ENCODE measurements around the gene BORCS6. TPM values are rescaled to one million over a fixed set of nuclear protein-coding genes. Genes with fewer than 3 reads are reported as not detected.

BORCS6 gene
- total and polyA plus RNA-seq, 2 of the 13 experiments (the other 11 are each of a cell fraction or from before 2014, with no cell fraction given) = 2.0 to 5.1 TPM

DNA sequence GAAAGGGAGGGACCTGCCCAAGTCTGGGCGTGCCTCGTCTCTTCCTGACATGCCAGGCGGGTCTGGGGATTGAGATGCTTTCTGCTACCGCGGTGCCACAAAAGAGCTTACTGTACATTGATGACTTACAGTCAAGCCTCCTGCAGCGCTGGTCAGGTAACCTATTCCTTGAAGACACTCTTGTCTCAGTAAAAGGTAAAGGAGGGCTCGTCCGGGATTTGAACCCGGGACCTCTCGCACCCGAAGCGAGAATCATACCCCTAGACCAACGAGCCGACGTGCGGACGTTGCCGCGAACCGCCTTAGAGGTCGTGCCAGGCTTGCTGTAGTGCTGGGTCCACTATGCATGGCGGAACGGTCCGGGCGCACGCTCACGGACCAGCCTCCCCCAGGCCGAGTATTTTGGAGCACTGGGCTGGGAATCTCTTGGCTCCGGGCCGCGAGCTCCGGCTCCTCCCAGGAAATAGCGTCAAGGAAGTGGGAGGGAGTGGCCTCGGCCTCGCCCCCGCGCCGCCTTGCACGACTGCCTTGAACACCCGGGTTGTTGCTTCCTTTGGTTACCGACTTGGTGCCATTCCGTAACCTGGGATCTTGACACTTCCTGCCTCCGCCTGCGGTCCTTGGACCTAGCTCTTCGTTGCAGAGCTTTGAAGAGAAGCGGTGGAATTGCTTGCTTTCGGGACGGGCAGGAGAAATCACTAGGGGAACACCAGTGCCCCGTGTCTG is 32.8 kb upstream of the BORCS6 start (continued):
- TF ChIP-seq TERF1 (CRISPR knock-in tag; IDR thresholded peaks at IDR 0.05) = no peak
- peak; percentile 83 for TF ChIP-seq RBFOX2 (IDR thresholded peaks at IDR 0.05; ENCODE audit: low read depth, low read length)
- TF ChIP-seq, protein P1, sequence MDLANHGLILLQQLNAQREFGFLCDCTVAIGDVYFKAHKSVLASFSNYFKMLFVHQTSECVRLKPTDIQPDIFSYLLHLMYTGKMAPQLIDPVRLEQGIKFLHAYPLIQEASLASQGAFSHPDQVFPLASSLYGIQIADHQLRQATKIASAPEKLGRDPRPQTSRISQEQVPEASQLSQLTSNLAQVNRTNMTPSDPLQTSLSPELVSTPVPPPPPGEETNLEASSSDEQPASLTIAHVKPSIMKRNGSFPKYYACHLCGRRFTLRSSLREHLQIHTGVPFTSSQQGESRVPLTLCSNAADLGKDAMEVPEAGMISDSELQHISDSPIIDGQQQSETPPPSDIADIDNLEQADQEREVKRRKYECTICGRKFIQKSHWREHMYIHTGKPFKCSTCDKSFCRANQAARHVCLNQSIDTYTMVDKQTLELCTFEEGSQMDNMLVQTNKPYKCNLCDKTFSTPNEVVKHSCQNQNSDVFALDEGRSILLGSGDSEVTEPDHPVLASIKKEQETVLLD (CRISPR knock-in tag; IDR thresholded peaks at IDR 0.05; ENCODE audit: low read depth) = no peak
- TF ChIP-seq FOXA1 (IDR thresholded peaks at IDR 0.05) = no peak
- no peak for TF ChIP-seq FOXA1 (CRISPR knock-in tag; IDR thresholded peaks at IDR 0.05)
- TF ChIP-seq KDM5B (CRISPR knock-in tag; IDR thresholded peaks at IDR 0.05; ENCODE audit: borderline replicate concordance) = peak; percentile 2; the same call in 1 of the 2 replicates
- TF ChIP-seq PITX1 (CRISPR knock-in tag; IDR thresholded peaks at IDR 0.05) = peak; percentile 43; the same call in 1 of the 2 replicates
- TF ChIP-seq RFXANK (CRISPR knock-in tag; IDR thresholded peaks at IDR 0.05) = no peak
- peak; percentile 12; the same call in 1 of the 2 replicates for TF ChIP-seq TFDP2 (CRISPR knock-in tag; IDR thresholded peaks at IDR 0.05)
- TF ChIP-seq RCOR2 (CRISPR knock-in tag; IDR thresholded peaks at IDR 0.05) = peak; percentile 36; the same call in 1 of the 2 replicates
- TF ChIP-seq, protein P2, sequence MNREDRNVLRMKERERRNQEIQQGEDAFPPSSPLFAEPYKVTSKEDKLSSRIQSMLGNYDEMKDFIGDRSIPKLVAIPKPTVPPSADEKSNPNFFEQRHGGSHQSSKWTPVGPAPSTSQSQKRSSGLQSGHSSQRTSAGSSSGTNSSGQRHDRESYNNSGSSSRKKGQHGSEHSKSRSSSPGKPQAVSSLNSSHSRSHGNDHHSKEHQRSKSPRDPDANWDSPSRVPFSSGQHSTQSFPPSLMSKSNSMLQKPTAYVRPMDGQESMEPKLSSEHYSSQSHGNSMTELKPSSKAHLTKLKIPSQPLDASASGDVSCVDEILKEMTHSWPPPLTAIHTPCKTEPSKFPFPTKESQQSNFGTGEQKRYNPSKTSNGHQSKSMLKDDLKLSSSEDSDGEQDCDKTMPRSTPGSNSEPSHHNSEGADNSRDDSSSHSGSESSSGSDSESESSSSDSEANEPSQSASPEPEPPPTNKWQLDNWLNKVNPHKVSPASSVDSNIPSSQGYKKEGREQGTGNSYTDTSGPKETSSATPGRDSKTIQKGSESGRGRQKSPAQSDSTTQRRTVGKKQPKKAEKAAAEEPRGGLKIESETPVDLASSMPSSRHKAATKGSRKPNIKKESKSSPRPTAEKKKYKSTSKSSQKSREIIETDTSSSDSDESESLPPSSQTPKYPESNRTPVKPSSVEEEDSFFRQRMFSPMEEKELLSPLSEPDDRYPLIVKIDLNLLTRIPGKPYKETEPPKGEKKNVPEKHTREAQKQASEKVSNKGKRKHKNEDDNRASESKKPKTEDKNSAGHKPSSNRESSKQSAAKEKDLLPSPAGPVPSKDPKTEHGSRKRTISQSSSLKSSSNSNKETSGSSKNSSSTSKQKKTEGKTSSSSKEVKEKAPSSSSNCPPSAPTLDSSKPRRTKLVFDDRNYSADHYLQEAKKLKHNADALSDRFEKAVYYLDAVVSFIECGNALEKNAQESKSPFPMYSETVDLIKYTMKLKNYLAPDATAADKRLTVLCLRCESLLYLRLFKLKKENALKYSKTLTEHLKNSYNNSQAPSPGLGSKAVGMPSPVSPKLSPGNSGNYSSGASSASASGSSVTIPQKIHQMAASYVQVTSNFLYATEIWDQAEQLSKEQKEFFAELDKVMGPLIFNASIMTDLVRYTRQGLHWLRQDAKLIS (CRISPR knock-in tag; IDR thresholded peaks at IDR 0.05) = no peak; the same call in 1 of the 2 replicates
- TF ChIP-seq ZNF878 (CRISPR knock-in tag; IDR thresholded peaks at IDR 0.05) = no peak; the same call in 1 of the 2 replicates
- TF ChIP-seq STAT6 (CRISPR knock-in tag; IDR thresholded peaks at IDR 0.05; ENCODE audit: borderline replicate concordance) = 0 out of 2 replicates have a peak, but pooled peaks have one; percentile 23
- TF ChIP-seq, protein P3, sequence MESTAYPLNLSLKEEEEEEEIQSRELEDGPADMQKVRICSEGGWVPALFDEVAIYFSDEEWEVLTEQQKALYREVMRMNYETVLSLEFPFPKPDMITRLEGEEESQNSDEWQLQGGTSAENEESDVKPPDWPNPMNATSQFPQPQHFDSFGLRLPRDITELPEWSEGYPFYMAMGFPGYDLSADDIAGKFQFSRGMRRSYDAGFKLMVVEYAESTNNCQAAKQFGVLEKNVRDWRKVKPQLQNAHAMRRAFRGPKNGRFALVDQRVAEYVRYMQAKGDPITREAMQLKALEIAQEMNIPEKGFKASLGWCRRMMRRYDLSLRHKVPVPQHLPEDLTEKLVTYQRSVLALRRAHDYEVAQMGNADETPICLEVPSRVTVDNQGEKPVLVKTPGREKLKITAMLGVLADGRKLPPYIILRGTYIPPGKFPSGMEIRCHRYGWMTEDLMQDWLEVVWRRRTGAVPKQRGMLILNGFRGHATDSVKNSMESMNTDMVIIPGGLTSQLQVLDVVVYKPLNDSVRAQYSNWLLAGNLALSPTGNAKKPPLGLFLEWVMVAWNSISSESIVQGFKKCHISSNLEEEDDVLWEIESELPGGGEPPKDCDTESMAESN (CRISPR knock-in tag; conservative IDR thresholded peaks at IDR 0.05) = peak; percentile 84
- 0 out of 2 replicates have a peak, but pooled peaks have one; percentile 14 for TF ChIP-seq PAX8 (CRISPR knock-in tag; IDR thresholded peaks at IDR 0.05; ENCODE audit: borderline replicate concordance)
- TF ChIP-seq ZNF891 (CRISPR knock-in tag; IDR thresholded peaks at IDR 0.05) = peak; percentile 46; the same call in 1 of the 2 replicates

Data from HepG2 (cell line).